ENCODE results near the gene MUC5B.
A peak's percentile ranks its signal among the peaks of the same experiment; 100 is the strongest.
"Not testable (repeated sequence)": the region's sequence is repeated elsewhere in the genome, so short reads cannot be mapped to it uniquely, and the experiment has no call there.

DNA sequence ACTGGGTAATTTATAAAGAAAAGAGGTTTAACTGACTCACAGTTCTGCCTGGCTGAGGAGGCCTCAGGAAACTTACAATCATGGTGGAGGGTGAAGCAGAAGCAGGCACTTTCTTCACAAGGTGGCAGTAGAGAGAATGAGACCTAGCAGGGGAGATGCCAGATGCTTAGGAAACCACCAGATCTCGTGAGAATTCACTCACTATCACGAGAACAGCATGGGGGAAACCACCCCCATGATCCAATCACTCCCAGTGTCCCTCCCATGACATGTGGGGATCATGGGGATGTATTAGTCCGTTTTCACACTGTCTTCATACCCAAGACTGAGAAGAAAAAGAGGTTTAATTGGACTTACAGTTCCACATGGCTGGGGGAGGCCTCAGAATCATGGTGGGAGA, 41.6 kb downstream of the MUC5B start:
- peak; percentile 5 to 62 (median 38) for TF ChIP-seq CTCF (IDR thresholded peaks at IDR 0.05)
- not testable (repeated sequence) for TF ChIP-seq POLR2A (IDR thresholded peaks at IDR 0.05)

Data from heart left ventricle (tissue), 13 donors.